CD4-positive, alpha-beta T cell (primary cell): ENCODE measurements around the gene TFR2. TPM values are rescaled to one million over a fixed set of nuclear protein-coding genes. Genes with fewer than 3 reads are reported as not detected.

Experiments
- ATAC-seq: fragments of 200-7000 bp; cut with Tn5 transposase; one replicate; pipeline ENCODE4 v1.10.0; 2022; ENCODE audit warnings: mild to moderate bottlenecking; ENCODE audit not compliant: poor library complexity
- CTCF ChIA-PET: fragments of 350-600 bp; sonication (Branson Sonifier 250); formaldehyde crosslinking; loops from one replicate; lab custom pipeline; 2021; ENCODE audit warnings: antibody characterized with exemption, inconsistent platforms; lab: Charles Lee
- POLR2A ChIA-PET: fragments of 350-600 bp; sonication (Branson Sonifier 250); formaldehyde crosslinking; loops from one replicate; lab custom pipeline; 2021; ENCODE audit warnings: antibody characterized with exemption, inconsistent platforms; lab: Charles Lee
- DNase-seq, 14 experiments: peaks; one replicate each; pipeline ENCODE4 v3.0.0-alpha.2; 2013 to 2020; ENCODE audit warnings: mixed read lengths in 2 of 14
- H3K27ac ChIP-seq, 2 donors: one replicate each; pipeline versions ENCODE4 v1.5.1 to v1.7.0; 2013; ENCODE audit warnings: low read length in 2 of 2, low read depth in 1 of 2, mild to moderate bottlenecking in 1 of 2
- H3K27me3 ChIP-seq, 2 experiments: 1 replicate in 1 of 2; 2 replicates in 1 of 2; pipeline versions ENCODE4 v1.6.1 to v1.7.0; 2013; ENCODE audit warnings: low read length in 2 of 2, control low read depth in 1 of 2, mild to moderate bottlenecking in 1 of 2, moderate library complexity in 1 of 2; ENCODE audit not compliant: insufficient read depth in 2 of 2, control insufficient read depth in 1 of 2
- H3K36me3 ChIP-seq: one replicate; pipeline ENCODE4 v1.6.1; 2013; ENCODE audit warnings: low read length, control low read depth; ENCODE audit not compliant: insufficient read depth
- H3K4me1 ChIP-seq: one replicate; pipeline ENCODE4 v1.6.1; 2013; ENCODE audit warnings: low read length, control low read depth; ENCODE audit not compliant: insufficient read depth
- H3K4me3 ChIP-seq: one replicate; pipeline ENCODE4 v1.5.1; 2013; ENCODE audit warnings: mild to moderate bottlenecking, low read length, moderate library complexity
- H3K9me3 ChIP-seq, 2 experiments: 1 replicate in 1 of 2; 2 replicates in 1 of 2; pipeline versions ENCODE4 v1.6.1 to v1.7.0; 2013; ENCODE audit warnings: low read length in 2 of 2, mild to moderate bottlenecking in 2 of 2, control low read depth in 1 of 2, moderate library complexity in 1 of 2; ENCODE audit not compliant: control insufficient read depth in 1 of 2, insufficient read depth in 1 of 2
- H3K27ac Mint-ChIP-seq: one replicate; pipeline ENCODE4 v1.8.0; 2020; ENCODE audit warnings: mixed read lengths
- H3K27me3 Mint-ChIP-seq: one replicate; pipeline ENCODE4 v1.8.0; 2021; ENCODE audit warnings: mixed read lengths
- H3K36me3 Mint-ChIP-seq: one replicate; pipeline ENCODE4 v1.8.0; 2021; ENCODE audit warnings: low read depth, mixed read lengths
- H3K4me1 Mint-ChIP-seq: one replicate; pipeline ENCODE4 v1.8.0; 2021; ENCODE audit warnings: low read depth, mixed read lengths
- H3K4me3 Mint-ChIP-seq: one replicate; pipeline ENCODE4 v1.8.0; 2020; ENCODE audit warnings: mild to moderate bottlenecking, mixed read lengths
- H3K9me3 Mint-ChIP-seq: one replicate; pipeline ENCODE4 v1.8.0; 2020; ENCODE audit warnings: mixed read lengths
- intact Hi-C, 2 experiments: fragments of 100-400 bp; cut with DNase I in 1 of 2; cut with micrococcal nuclease in 1 of 2; formaldehyde crosslinking; loops; one replicate each; pipeline versions ENCODE4 v1.15.1 to v1.9.0; 2023 to 2025; cut with DNase I, micrococcal nuclease
- total RNA-seq, 174 experiments: library from RNA in 2 of 174; stranded (reverse) in 2 of 174; gene quantifications; one replicate each; pipeline ENCODE4 v1.2.3 and lab custom pipeline; 2021 to 2026
- TF ChIP-seq, protein P1 (sequence below): fragments of 200-600 bp; IDR thresholded peaks from one replicate; pipeline ENCODE4 v1.8.0; 2022; ENCODE audit warnings: antibody characterized with exemption, mild to moderate bottlenecking

Gene TFR2
- total RNA-seq, 2 experiments from 2014 or later = 1.7 to 2.3 TPM

GRCh38 chr7:100676501-100677306 lies 35.4 kb upstream of the TFR2 start:
- H3K27me3 Mint-ChIP-seq = no peaks in the 10 kb centered on the region
- Histone ChIP-seq H3K4me3 (peak overlapping the region; percentile 94), H3K36me3 (peaks cover 38% of the 10 kb centered on the region), H3K27me3 (no peaks in the 10 kb centered on the region), H3K27ac (peak overlapping the region; percentile 86 to 88), H3K4me1 (peaks cover 58% of the 10 kb centered on the region), H3K9me3 (peaks cover 0 to 3% of the 10 kb centered on the region in 2 experiments)
- peak overlapping the region; percentile 97 for H3K4me3 Mint-ChIP-seq
- DNase-seq = peak in 1 of 14 experiments; percentile 55
- intact Hi-C loops = loop anchor here in 1 of 2 experiments (2.0 to 5.0 kb wide), 3 partner anchors 14 to 199 kb away; partner anchors contain the start of gene TSC22D4
- no peak for ATAC-seq
- peak overlapping the region; percentile 95 for H3K27ac Mint-ChIP-seq
- H3K4me1 Mint-ChIP-seq = peaks cover 49% of the 10 kb centered on the region
- ChIA-PET POLR2A (interaction anchor here (0.9 to 10.6 kb wide), 11 partner anchors 12 to 198 kb away, joined by 3 to 92 read pairs (median 5); partner anchors contain the start of genes FBXO24, GIGYF1, LRCH4 and MOSPD3), CTCF (interaction anchor here (0.9 to 1.0 kb wide), 2 partner anchors 15 to 28 kb away, joined by 3 to 5 read pairs; no protein-coding TSS in a partner anchor)
- no peaks in the 10 kb centered on the region for H3K9me3 Mint-ChIP-seq
- TF ChIP-seq, protein P1, sequence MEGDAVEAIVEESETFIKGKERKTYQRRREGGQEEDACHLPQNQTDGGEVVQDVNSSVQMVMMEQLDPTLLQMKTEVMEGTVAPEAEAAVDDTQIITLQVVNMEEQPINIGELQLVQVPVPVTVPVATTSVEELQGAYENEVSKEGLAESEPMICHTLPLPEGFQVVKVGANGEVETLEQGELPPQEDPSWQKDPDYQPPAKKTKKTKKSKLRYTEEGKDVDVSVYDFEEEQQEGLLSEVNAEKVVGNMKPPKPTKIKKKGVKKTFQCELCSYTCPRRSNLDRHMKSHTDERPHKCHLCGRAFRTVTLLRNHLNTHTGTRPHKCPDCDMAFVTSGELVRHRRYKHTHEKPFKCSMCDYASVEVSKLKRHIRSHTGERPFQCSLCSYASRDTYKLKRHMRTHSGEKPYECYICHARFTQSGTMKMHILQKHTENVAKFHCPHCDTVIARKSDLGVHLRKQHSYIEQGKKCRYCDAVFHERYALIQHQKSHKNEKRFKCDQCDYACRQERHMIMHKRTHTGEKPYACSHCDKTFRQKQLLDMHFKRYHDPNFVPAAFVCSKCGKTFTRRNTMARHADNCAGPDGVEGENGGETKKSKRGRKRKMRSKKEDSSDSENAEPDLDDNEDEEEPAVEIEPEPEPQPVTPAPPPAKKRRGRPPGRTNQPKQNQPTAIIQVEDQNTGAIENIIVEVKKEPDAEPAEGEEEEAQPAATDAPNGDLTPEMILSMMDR = no peak
- peaks cover 65% of the 10 kb centered on the region for H3K36me3 Mint-ChIP-seq

- ChIA-PET POLR2A (interaction anchor here (0.9 to 10.6 kb wide), 10 partner anchors 13 to 247 kb away, joined by 3 to 92 read pairs (median 9); partner anchors contain the start of genes FBXO24, GIGYF1, LRCH4 and MOSPD3), CTCF (interaction anchor here (1.3 kb wide), 1 partner anchor 63 kb away, joined by 3 read pairs; the partner anchor contains the start of gene MOSPD3)
- H3K27me3 ChIP-seq = no peaks in the 10 kb centered on the region
- DNase-seq = peak; percentile 70 to 98 (median 87)
- TF ChIP-seq, protein P1 = no peak
- H3K27ac Mint-ChIP-seq = peak overlapping the region; percentile 95
- peak overlapping the region; percentile 97 for H3K4me3 Mint-ChIP-seq
- peaks cover 58% of the 10 kb centered on the region for H3K36me3 Mint-ChIP-seq
- peaks cover 41% of the 10 kb centered on the region for H3K4me1 Mint-ChIP-seq
- intact Hi-C loops = loop anchor here (2.0 to 5.0 kb wide), 5 partner anchors 15 to 198 kb away; partner anchors contain the start of genes MOSPD3 (in 1 of the 2) and TSC22D4 (in 1 of the 2)
- H3K9me3 ChIP-seq = no peaks in the 10 kb centered on the region
- H3K9me3 Mint-ChIP-seq = no peaks in the 10 kb centered on the region
- no peaks in the 10 kb centered on the region for H3K27me3 Mint-ChIP-seq
- H3K27ac ChIP-seq = peak overlapping the region; percentile 86 to 88
- H3K36me3 ChIP-seq = peaks cover 34% of the 10 kb centered on the region
- H3K4me1 ChIP-seq = peaks cover 50% of the 10 kb centered on the region
- peak; percentile 65 for ATAC-seq
- peak overlapping the region; percentile 94 for H3K4me3 ChIP-seq
These were observed 34.4 kb upstream of the TFR2 start for GRCh38 chr7:100675581-100676350.

GRCh38 chr7:100675105-100675451 lies 33.7 kb upstream of the TFR2 start:
- Mint-ChIP-seq H3K9me3 (no peaks in the 10 kb centered on the region), H3K27ac (peak overlapping the region; percentile 95), H3K4me3 (peak overlapping the region; percentile 99), H3K27me3 (no peaks in the 10 kb centered on the region), H3K4me1 (peaks cover 34% of the 10 kb centered on the region), H3K36me3 (peaks cover 51% of the 10 kb centered on the region)
- Histone ChIP-seq H3K27me3 (no peaks in the 10 kb centered on the region), H3K4me1 (peaks cover 43% of the 10 kb centered on the region), H3K4me3 (peak overlapping the region; percentile 94), H3K27ac (peak overlapping the region; percentile 86 to 90), H3K36me3 (peaks cover 34% of the 10 kb centered on the region), H3K9me3 (no peaks in the 10 kb centered on the region)
- DNase-seq (peak in 5 of 14 experiments; percentile 25 to 40 (median 33)), ATAC-seq (peak; percentile 15)
- TF ChIP-seq, protein P1 = no peak
- intact Hi-C loops = loop anchor here (2.0 to 5.0 kb wide), 3 partner anchors 62 to 198 kb away; partner anchors contain the start of genes MOSPD3 (in 1 of the 2) and TSC22D4 (in 1 of the 2)
- ChIA-PET POLR2A (interaction anchor here (0.8 to 10.6 kb wide), 10 partner anchors 14 to 247 kb away, joined by 3 to 92 read pairs (median 8); partner anchors contain the start of genes FBXO24, GIGYF1, LRCH4 and MOSPD3), CTCF (interaction anchor here (1.3 to 1.4 kb wide), 2 partner anchors 30 to 63 kb away, joined by 3 to 5 read pairs; partner anchors contain the start of gene MOSPD3)
